ENCODE results near the gene LRP6.

DNA sequence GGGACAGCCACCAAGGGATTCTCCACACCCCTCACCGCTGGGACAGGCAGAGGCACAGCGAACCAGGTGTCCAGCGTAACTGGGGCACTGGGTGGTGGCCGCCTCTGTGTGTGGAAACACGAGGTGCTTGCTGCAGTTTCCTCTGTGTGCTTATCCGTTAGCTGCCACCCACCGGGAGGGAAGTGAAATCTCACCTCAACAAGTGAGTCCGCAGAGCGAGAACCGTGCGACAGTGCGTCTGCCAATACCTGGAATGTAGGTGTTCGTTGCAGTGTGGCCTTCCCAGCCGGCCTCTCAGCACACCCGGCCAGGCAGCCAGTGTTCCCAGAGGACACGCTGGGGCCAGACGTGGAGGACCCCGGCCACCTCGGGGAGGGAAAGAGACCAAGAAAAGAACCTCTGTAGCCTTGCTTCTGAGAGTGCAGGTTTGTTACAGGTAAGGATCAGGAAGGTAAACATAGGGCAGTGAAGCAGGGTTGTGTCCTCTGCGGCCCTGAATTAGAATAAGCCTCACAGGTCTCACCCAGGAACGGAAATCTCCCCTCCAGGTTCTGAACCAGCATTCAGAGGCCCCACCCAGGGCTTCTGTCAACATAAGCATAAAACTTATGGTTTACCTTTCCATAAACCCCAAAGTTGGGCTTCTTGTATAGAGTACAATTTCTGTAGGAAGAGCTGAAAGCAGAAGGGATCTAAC, 194.6 kb downstream of the LRP6 start:
- TF ChIP-seq POLR2A (IDR thresholded peaks at IDR 0.05), result no peak
- TF ChIP-seq, protein P1, sequence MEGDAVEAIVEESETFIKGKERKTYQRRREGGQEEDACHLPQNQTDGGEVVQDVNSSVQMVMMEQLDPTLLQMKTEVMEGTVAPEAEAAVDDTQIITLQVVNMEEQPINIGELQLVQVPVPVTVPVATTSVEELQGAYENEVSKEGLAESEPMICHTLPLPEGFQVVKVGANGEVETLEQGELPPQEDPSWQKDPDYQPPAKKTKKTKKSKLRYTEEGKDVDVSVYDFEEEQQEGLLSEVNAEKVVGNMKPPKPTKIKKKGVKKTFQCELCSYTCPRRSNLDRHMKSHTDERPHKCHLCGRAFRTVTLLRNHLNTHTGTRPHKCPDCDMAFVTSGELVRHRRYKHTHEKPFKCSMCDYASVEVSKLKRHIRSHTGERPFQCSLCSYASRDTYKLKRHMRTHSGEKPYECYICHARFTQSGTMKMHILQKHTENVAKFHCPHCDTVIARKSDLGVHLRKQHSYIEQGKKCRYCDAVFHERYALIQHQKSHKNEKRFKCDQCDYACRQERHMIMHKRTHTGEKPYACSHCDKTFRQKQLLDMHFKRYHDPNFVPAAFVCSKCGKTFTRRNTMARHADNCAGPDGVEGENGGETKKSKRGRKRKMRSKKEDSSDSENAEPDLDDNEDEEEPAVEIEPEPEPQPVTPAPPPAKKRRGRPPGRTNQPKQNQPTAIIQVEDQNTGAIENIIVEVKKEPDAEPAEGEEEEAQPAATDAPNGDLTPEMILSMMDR (IDR thresholded peaks at IDR 0.05), result no peak
